ENCODE results near the gene ETS1. TPM values are rescaled to one million over a fixed set of nuclear protein-coding genes. Genes with fewer than 3 reads are reported as not detected.
A peak's percentile ranks its signal among the peaks of the same experiment; 100 is the strongest.

Gene ETS1
- total RNA-seq, 1 experiment from 2014 or later, result 66.4 TPM

GRCh38 chr11:128494418-128495332 is 92.7 kb downstream of the ETS1 start:
- Histone ChIP-seq H3K27me3 (ENCODE audit: control insufficient read depth, insufficient read depth, low read length) (no peaks in the 10 kb centered on the region), H3K27ac (ENCODE audit: low read length) (peak overlapping the region; percentile 96), H3K4me1 (ENCODE audit: control insufficient read depth, insufficient read depth, low read length) (peaks cover 89% of the 10 kb centered on the region), H3K9me3 (ENCODE audit: control insufficient read depth, insufficient read depth, low read depth, low read length) (no peaks in the 10 kb centered on the region), H3K4me3 (ENCODE audit: low read depth in 2 of 2, low read length in 2 of 2) (no peak overlapping the region), H3K36me3 (ENCODE audit: control insufficient read depth, insufficient read depth, low read length) (peaks cover 4% of the 10 kb centered on the region; the same call in 1 of the 2 replicates)
- intact Hi-C loops (cut with micrococcal nuclease; ENCODE audit: unreplicated experiment), result no loop called here
- ATAC-seq (no peak), DNase-seq (ENCODE audit: low read depth, low spot score) (no peak)
- ChIA-PET POLR2A (no interaction called here), CTCF (no interaction called here)
- no TSS peak for BruUV-seq (replicated peaks)
- in situ Hi-C loops (cut with HindIII; ENCODE audit: low pct_unique_long_range_greater_than_20kb, low sequenced_read_pairs), result no loop called here
- TF ChIP-seq TCF7L2 (IDR thresholded peaks at IDR 0.05; ENCODE audit: low read depth, low read length) (no peak), REST (IDR thresholded peaks at IDR 0.05; ENCODE audit: insufficient read depth in 1 of 2, low read depth in 2 of 2, low read length in 1 of 2) (no peak), SIN3A (IDR thresholded peaks at IDR 0.05; ENCODE audit: borderline replicate concordance, insufficient read depth, low read depth, low read length) (no peak), CTCF (IDR thresholded peaks at IDR 0.05) (peak; percentile 9; the same call in 1 of the 2 replicates)

DNA sequence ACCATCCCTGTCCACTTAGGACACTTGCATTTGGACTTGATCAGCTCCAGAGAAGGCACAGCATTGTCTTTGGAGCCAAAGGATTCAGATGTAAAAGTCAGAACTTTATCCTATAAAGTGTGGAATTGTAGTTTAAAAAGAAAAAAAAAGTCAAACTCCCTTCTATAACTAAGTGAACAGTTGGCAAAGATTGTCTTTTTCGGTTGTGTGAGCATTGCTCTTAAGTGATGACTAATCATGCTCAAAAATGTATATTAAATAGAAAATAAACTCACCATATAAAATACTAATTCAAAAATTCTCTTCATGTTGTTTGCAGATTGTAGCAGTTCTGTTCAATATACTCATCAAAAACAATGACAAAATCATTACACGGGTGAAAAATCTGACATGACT is 93.8 kb downstream of the ETS1 start:
- DNase-seq (ENCODE audit: low read depth, low spot score), result no peak
- BruUV-seq (replicated peaks), result no TSS peak
- no peak for TF ChIP-seq REST (IDR thresholded peaks at IDR 0.05; ENCODE audit: insufficient read depth in 1 of 2, low read depth in 2 of 2, low read length in 1 of 2)
- no peak for TF ChIP-seq CTCF (IDR thresholded peaks at IDR 0.05)
- TF ChIP-seq POLR2AphosphoS5 (IDR thresholded peaks at IDR 0.05; ENCODE audit: low read depth, low read length), result no peak
- TF ChIP-seq TCF7L2 (IDR thresholded peaks at IDR 0.05; ENCODE audit: low read depth, low read length), result no peak
- no peak for TF ChIP-seq SIN3A (IDR thresholded peaks at IDR 0.05; ENCODE audit: borderline replicate concordance, insufficient read depth, low read depth, low read length)
- ATAC-seq, result no peak
- Histone ChIP-seq H3K9me3 (ENCODE audit: control insufficient read depth, insufficient read depth, low read depth, low read length) (no peaks in the 10 kb centered on the region), H3K4me1 (ENCODE audit: control insufficient read depth, insufficient read depth, low read length) (peaks cover 78% of the 10 kb centered on the region), H3K36me3 (ENCODE audit: control insufficient read depth, insufficient read depth, low read length) (peaks cover 5% of the 10 kb centered on the region), H3K27me3 (ENCODE audit: control insufficient read depth, insufficient read depth, low read length) (no peaks in the 10 kb centered on the region), H3K4me3 (ENCODE audit: low read depth in 2 of 2, low read length in 2 of 2) (no peak overlapping the region), H3K27ac (ENCODE audit: low read length) (peak overlapping the region; percentile 96)
- intact Hi-C loops (cut with micrococcal nuclease; ENCODE audit: unreplicated experiment), result no loop called here
- in situ Hi-C loops (cut with HindIII; ENCODE audit: low pct_unique_long_range_greater_than_20kb, low sequenced_read_pairs), result no loop called here
- CTCF ChIA-PET, result no interaction called here
- POLR2A ChIA-PET, result no interaction called here
